HG03442 (cell line): ENCODE data around the gene PKD1L1.

Source experiments
- ATAC-seq: cut with Tn5 transposase; IDR thresholded peaks from one replicate; pipeline ENCODE4 v1.9.1; 2021; ENCODE audit warnings: mild to moderate bottlenecking, moderate library complexity; ENCODE audit not compliant: unreplicated experiment

The PKD1L1 gene

GRCh38 chr7:47881256-47881655 lies 67.0 kb downstream of the PKD1L1 start:
- no peak for ATAC-seq

GRCh38 chr7:47878662-47879061 lies 69.6 kb downstream of the PKD1L1 start:
- no peak for ATAC-seq

GRCh38 chr7:47877336-47877735 lies 70.9 kb downstream of the PKD1L1 start:
- ATAC-seq: no peak

DNA sequence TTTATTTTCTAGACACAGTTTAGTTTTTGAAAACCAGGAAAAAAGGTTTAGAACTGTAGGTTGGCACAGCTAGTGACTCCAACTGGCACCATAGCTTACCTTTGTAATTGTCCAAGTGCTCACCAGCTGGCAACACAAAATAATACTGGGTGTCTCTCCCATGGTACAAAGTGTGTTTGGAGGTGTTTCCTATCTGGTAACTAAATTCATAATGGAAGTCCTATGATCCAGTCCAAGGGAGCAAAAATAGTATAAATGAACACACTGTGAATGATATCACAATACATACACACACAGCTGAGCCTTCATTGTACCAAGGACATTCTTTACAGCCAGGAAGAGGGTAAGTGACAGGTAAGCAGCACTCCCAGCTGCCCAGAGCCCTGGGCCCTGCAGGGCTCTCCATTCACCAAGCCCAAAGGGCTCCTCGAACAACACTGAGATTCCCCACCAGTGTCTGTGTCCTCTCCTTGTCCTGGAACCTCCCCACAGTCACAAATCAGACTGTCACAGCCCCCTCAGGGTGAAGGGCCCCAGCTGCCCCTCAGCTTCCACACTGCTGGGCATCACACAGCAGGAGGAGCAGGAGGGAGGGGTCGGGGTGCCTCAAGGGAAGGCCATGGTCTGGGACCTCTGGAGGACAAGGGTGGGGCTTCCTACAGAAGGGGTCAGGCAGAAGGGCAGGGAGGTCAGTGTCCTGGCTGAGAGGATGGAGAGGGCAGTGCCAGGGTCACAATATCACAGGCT lies 72.1 kb downstream of the PKD1L1 start:
- ATAC-seq: no peak

DNA sequence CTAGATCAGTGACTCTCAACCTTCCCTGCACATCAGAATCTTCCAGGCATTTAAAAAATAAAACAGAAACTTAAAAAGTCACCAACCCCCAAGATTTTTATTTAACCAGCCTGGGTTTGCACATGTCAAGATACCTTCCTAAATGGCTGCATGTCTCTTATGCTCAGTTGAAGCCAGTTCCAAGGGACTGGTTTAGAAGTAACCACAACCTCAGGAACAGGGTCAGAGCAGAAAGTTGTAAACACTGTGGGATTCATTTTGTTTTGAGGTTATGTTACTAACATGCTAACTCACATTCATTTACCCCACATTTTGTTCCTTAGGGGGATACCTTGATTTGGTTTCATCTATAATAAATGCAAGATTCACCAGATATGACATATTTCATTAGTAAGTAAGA lies 72.9 kb downstream of the PKD1L1 start:
- no peak for ATAC-seq

DNA sequence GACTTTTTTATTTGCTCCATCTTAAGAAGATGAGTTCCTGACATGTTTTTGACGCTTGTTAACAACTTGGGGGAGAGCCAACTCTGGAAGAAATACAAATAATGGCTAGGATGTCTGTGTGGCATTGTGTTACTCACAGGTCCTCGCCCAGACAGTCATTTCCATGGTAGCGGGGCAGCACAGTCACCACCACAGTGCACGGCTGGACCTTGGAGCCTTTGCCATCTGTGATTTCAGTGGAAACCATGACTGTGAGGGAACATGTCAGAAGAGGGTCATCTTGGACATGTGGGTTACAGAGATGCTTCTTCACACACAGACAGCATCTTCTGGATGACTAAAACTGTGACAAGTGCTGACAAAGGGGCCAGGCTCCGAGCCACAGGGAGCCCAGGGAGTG lies 74.5 kb downstream of the PKD1L1 start:
- no peak for ATAC-seq

DNA sequence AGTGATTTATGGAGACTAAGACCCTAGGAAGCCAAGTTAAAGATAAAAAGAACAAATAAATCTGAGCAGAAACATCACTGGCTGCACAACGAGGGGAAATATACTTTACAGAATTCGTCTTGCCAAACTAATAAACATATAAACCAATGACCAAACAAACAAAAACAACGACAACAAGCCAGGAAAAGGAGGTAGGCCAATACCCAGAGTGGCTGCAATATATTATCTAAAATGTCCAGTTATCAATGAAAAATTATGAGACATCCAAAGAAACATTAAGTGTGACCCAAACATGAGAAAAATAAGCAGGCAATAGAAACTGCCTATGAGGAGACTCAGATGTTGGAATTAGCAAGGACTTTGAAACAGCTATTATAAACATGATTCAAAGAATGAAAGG lies 81.0 kb downstream of the PKD1L1 start:
- ATAC-seq: no peak

DNA sequence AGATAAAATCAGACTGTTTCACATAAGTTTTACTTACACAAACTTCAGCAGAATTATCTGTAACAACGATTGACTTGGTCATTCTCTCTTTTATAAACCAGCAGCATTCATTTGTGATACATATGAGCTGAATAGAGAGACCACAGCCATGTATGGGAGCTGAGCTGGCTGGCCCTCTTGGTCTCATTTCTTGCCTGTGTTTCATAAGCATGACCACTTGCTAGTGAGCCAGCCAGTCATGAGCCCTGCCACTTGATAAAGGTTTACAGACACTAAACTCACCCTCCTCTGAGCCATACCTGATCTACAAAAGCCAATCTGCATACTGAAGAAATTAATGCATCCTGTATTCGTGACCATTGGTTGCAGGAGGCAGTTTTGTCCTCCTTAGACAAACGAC lies 82.1 kb downstream of the PKD1L1 start:
- ATAC-seq: no peak

GRCh38 chr7:47852330-47853245 lies 95.7 kb downstream of the PKD1L1 start:
- peak; percentile 50 for ATAC-seq

GRCh38 chr7:47847207-47847606 lies 101.1 kb downstream of the PKD1L1 start:
- no peak for ATAC-seq

DNA sequence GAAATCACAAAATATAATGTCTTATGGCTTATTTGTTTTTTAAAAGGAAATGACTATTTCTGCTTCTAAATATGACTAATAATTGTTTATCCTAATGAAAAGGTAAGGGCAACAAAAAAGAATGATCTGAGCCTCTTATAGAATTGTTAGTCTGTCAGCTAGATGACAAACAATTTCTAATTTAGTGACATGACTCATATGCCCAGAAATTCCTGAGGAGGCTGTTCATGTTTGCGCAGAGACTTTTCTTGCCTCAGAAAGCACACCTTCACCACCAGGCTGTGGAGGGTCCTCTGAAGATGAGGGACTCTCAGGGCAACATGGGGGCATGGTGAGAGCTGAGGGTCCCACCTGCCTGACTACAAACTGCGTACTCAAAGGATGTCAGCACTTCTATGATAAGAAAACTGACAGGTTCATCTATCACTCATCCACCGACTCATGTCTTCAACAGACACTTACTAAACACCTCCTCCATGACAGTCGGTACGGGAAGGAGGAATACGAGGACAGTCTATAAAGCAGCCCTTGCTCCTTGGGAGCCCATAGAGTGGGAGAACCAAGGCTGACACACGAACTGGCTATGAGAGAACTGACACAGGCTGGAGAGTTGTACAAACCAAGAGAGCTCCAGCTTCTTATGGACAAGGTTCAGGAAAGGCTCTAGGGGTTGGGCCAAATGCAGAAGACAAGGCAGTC lies 102.0 kb downstream of the PKD1L1 start:
- ATAC-seq: no peak

GRCh38 chr7:47844311-47844710 lies 104.0 kb downstream of the PKD1L1 start:
- ATAC-seq: no peak

GRCh38 chr7:47843291-47843690 lies 105.0 kb downstream of the PKD1L1 start:
- no peak for ATAC-seq

- ATAC-seq: no peak
These were observed 108.9 kb downstream of the PKD1L1 start for GRCh38 chr7:47839381-47839780.

DNA sequence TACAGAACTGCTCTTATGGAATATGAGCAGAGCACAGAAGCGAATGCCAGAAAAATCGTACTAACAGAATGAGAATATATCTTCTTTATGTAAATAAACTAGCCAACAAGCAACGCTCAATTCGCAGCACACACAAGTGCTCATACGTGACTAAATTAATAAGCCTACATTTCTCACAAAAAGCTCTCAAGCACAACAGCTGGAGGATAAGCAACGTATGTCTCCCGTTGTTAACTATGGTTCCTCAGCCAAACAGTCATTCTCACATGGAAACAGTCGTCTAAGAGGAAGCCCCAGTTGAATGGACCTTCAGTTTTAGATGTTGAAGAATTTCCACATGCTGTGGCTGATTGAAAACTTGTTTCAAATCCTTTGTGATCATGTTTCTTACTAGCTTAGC lies 110.4 kb downstream of the PKD1L1 start:
- ATAC-seq: no peak

DNA sequence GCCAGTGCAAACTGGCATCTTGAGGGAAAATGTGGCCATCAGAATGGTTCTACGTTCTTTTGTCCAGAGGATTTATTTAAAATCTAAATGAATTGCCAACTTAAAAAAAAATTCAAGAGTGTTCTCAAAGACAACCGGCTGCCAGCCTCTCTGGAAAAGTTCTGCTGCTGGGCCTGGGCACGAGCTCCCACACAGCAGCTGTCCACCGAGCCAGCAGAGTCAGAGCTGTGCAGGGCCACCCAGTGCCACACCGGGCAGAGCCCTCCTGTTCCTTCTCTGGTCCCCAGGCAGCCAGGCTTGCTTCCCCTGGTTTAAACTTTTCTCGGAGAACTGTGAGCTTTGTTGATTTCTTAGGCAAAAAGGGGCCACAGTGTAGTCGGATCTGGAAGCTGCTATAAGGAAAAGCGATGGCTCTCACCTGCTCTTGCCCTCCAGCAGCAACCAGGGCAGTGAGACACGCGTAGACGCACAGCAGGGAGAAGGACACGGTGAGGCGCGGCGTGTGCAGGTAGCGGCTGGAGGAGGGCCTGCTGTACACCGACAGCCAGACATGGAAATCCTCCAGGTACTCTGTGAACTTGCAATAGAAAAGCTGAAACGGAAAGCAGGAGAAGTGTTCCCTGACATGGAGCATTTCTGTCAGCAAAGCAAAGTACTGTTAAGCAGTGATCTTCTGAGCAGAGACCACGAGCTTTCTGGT lies 111.6 kb downstream of the PKD1L1 start:
- ATAC-seq: no peak

DNA sequence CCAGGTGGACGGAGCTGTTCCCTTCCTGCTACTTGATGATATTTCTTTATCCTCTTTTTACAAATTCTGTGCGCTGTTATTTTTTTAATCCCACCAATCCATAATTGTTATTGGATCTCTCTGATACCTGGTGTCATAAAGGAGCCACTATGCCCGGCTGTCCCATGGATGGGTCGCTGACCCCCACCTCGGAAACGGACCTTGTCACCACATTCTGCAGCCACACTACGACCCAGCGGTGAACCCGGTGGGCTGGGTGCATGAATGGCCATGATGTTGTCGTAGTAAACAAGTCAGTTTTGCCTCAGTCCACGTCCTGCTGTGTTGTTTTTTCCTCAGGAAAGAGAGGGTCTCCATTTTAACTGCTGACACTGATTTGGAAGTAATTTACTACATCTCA lies 112.2 kb downstream of the PKD1L1 start:
- ATAC-seq: no peak

- ATAC-seq: peak; percentile 52
These were observed 115.1 kb downstream of the PKD1L1 start for GRCh38 chr7:47833211-47833610.

- ATAC-seq: no peak
These were observed 116.1 kb downstream of the PKD1L1 start for GRCh38 chr7:47832105-47832715.

GRCh38 chr7:47830015-47830414 lies 118.3 kb downstream of the PKD1L1 start:
- ATAC-seq: no peak
